Measurements from ENCODE around the gene EPN2. TPM values are rescaled to one million over a fixed set of nuclear protein-coding genes. Genes with fewer than 3 reads are reported as not detected.

The EPN2 gene
- total and polyA plus RNA-seq, 10 of the 15 experiments (the other 5 are each of a cell fraction or from before 2014, with no cell fraction given): 0.26 to 8.4 (median 4.7) TPM

DNA sequence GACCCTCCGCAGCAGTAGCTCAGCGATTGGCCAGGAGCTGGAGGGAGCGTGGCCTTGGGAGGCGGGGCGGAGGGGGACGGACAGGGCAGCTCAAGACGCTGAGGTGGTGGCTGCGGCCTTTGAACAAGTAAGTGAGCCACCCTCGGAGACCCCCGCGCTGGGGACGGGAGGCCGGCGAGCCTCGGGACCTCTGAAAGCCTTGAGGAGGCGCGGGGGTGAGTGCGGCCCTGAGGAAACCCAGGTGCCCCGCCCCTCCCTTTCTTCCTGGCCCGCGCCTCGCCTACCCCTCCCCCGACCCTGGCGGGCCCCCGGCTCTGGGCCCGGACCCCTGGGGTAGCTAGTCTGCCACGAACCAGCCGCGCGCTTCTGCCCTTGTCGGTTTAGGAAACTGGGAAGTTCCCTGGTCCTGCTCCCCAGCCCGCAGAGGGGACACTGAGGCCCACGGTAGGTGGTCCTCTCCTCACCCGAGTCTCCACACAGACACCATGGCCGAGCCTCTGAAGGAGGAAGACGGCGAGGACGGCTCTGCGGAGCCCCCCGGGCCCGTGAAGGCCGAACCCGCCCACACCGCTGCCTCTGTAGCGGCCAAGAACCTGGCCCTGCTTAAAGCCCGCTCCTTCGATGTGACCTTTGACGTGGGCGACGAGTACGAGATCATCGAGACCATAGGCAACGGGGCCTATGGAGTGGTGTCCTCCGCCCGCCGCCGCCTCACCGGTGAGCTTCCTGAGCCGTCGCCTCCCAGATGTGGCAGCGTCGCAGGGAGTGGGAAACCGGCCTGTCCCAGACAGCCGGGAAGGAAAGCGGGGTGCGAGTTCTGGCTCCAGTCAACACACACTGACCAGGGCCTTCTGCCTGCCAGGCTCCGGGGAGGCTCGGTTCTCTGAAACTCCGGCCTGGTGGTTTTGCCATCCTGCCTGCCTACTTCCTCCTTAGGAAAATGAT, 141.5 kb downstream of the EPN2 start, which contains the start of gene MAPK7 (continued):
- TF ChIP-seq, protein P1, sequence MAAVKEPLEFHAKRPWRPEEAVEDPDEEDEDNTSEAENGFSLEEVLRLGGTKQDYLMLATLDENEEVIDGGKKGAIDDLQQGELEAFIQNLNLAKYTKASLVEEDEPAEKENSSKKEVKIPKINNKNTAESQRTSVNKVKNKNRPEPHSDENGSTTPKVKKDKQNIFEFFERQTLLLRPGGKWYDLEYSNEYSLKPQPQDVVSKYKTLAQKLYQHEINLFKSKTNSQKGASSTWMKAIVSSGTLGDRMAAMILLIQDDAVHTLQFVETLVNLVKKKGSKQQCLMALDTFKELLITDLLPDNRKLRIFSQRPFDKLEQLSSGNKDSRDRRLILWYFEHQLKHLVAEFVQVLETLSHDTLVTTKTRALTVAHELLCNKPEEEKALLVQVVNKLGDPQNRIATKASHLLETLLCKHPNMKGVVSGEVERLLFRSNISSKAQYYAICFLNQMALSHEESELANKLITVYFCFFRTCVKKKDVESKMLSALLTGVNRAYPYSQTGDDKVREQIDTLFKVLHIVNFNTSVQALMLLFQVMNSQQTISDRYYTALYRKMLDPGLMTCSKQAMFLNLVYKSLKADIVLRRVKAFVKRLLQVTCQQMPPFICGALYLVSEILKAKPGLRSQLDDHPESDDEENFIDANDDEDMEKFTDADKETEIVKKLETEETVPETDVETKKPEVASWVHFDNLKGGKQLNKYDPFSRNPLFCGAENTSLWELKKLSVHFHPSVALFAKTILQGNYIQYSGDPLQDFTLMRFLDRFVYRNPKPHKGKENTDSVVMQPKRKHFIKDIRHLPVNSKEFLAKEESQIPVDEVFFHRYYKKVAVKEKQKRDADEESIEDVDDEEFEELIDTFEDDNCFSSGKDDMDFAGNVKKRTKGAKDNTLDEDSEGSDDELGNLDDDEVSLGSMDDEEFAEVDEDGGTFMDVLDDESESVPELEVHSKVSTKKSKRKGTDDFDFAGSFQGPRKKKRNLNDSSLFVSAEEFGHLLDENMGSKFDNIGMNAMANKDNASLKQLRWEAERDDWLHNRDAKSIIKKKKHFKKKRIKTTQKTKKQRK (IDR thresholded peaks at IDR 0.05; ENCODE audit: low read depth, low read length): no peak

DNA sequence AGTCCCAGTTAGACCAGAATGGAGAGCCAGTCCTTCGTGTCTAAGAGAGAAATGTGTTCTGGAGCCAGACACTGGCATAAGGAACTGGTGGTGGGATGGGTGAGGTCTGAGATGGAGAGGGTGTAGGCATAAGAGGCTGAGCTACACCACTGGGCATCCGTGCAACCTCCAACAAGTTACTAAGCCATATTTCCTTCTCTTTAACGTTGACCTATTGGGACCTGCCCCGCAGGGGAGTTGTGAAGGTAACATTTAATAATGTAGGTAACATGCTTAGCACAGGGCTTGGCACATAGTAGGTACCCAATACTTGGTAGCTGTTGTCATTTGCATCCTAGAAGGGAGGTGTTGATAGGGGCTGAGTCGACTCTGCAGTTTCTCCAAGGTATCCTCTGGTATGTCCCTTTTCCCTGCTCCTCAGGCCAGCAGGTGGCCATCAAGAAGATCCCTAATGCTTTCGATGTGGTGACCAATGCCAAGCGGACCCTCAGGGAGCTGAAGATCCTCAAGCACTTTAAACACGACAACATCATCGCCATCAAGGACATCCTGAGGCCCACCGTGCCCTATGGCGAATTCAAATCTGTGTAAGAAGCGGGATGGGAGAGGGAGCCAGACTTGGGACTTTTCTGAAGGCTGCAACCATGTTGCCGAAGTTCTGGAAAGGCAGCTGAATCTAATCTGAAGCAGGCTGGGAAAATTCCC, 142.3 kb downstream of the EPN2 start:
- in situ Hi-C loops (cut with MboI): no loop called here
- intact Hi-C loops (cut with micrococcal nuclease; ENCODE audit: unreplicated experiment): loop anchor here (5.0 kb wide), 1 partner anchor 83 kb away; no protein-coding TSS in a partner anchor
- peak overlapping the region; percentile 78 for H3K4me2 ChIP-seq (ENCODE audit: control insufficient read depth, insufficient read depth)
- H3K27me3 ChIP-seq (replicated peaks in 1 of 2; ENCODE audit: control insufficient read depth in 2 of 2, insufficient read depth in 2 of 2, low read length in 1 of 2): no peaks in the 10 kb centered on the region
- H4K20me1 ChIP-seq (ENCODE audit: control insufficient read depth, insufficient read depth): no peaks in the 10 kb centered on the region
- H3K4me1 ChIP-seq (ENCODE audit: control insufficient read depth, insufficient read depth, low read length): no peaks in the 10 kb centered on the region
- FAIRE-seq (no peak), DNase-seq (ENCODE audit: low read depth, low spot score) (no peak), ATAC-seq (no peak)
- H3K9me3 ChIP-seq (replicated peaks; ENCODE audit: control insufficient read depth, insufficient read depth, low read length): no peaks in the 10 kb centered on the region
- peak overlapping the region; percentile 64 for H3K9ac ChIP-seq (ENCODE audit: control insufficient read depth, insufficient read depth, low read length)
- RAD21 ChIA-PET (ENCODE audit: unreplicated experiment): no interaction called here
- BruUV-seq (replicated peaks): TSS peak; percentile 59
- no peak overlapping the region for H3K27ac ChIP-seq (ENCODE audit: control insufficient read depth, insufficient read depth)
- CTCF ChIA-PET: interaction anchor here (1.7 kb wide), 1 partner anchor 17 kb away, joined by 8 read pairs; the partner anchor contains the start of gene B9D1
- peaks cover 4% of the 10 kb centered on the region for H3K79me2 ChIP-seq (ENCODE audit: control insufficient read depth, insufficient read depth, low read length)
- SMC1A ChIA-PET (ENCODE audit: uncharacterized antibody, unreplicated experiment): interaction anchor here (1.0 kb wide), 1 partner anchor 18 kb away, joined by 3 read pairs; no protein-coding TSS in a partner anchor
- POLR2A ChIA-PET: interaction anchor here (1.5 kb wide), 1 partner anchor 17 kb away, joined by 3 read pairs; no protein-coding TSS in a partner anchor
- H2AFZ ChIP-seq (ENCODE audit: control insufficient read depth, low read depth, low read length): no peak overlapping the region
- peaks cover 4 to 18% of the 10 kb centered on the region in 2 experiments for H3K36me3 ChIP-seq (ENCODE audit: control insufficient read depth in 2 of 2, insufficient read depth in 2 of 2, low read length in 1 of 2)
- peak overlapping the region; percentile 87; the same call in 1 of the 2 replicates for H3K4me3 ChIP-seq
- WGBS (ENCODE audit: insufficient coverage, insufficient replicate concordance, low lambda C conversion rate, missing lambda C conversion rate): 86% methylated on average over 13 of the region's 13 CpGs
- TF ChIP-seq BACH1 (IDR thresholded peaks at IDR 0.05; ENCODE audit: borderline replicate concordance) (no peak), ZNF24 (IDR thresholded peaks at IDR 0.05) (no peak), KAT2A (conservative IDR thresholded peaks at IDR 0.05; ENCODE audit: control insufficient read depth, low read depth, low read length) (no peak), ZBED1 (IDR thresholded peaks at IDR 0.05; ENCODE audit: borderline replicate concordance) (no peak), POLR2A (IDR thresholded peaks at IDR 0.05; ENCODE audit: low read depth, low read length) (no peak), ZNF207 (IDR thresholded peaks at IDR 0.05; ENCODE audit: borderline replicate concordance) (no peak), BRCA1 (IDR thresholded peaks at IDR 0.05; ENCODE audit: low read depth, low read length) (no peak), STAT1 (conservative IDR thresholded peaks at IDR 0.05) (no peak)
- TF ChIP-seq, protein P2, sequence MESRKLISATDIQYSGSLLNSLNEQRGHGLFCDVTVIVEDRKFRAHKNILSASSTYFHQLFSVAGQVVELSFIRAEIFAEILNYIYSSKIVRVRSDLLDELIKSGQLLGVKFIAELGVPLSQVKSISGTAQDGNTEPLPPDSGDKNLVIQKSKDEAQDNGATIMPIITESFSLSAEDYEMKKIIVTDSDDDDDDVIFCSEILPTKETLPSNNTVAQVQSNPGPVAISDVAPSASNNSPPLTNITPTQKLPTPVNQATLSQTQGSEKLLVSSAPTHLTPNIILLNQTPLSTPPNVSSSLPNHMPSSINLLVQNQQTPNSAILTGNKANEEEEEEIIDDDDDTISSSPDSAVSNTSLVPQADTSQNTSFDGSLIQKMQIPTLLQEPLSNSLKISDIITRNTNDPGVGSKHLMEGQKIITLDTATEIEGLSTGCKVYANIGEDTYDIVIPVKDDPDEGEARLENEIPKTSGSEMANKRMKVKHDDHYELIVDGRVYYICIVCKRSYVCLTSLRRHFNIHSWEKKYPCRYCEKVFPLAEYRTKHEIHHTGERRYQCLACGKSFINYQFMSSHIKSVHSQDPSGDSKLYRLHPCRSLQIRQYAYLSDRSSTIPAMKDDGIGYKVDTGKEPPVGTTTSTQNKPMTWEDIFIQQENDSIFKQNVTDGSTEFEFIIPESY (IDR thresholded peaks at IDR 0.05): no peak
- TF ChIP-seq, protein P3, sequence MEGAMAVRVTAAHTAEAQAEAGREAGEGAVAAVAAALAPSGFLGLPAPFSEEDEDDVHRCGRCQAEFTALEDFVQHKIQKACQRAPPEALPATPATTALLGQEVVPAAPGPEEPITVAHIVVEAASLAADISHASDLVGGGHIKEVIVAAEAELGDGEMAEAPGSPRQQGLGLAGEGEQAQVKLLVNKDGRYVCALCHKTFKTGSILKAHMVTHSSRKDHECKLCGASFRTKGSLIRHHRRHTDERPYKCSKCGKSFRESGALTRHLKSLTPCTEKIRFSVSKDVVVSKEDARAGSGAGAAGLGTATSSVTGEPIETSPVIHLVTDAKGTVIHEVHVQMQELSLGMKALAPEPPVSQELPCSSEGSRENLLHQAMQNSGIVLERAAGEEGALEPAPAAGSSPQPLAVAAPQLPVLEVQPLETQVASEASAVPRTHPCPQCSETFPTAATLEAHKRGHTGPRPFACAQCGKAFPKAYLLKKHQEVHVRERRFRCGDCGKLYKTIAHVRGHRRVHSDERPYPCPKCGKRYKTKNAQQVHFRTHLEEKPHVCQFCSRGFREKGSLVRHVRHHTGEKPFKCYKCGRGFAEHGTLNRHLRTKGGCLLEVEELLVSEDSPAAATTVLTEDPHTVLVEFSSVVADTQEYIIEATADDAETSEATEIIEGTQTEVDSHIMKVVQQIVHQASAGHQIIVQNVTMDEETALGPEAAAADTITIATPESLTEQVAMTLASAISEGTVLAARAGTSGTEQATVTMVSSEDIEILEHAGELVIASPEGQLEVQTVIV (IDR thresholded peaks at IDR 0.05; ENCODE audit: borderline replicate concordance, partially characterized antibody): no peak

Data from GM12878 (cell line).